B cell (primary cell): ENCODE results near the gene DPYSL4. TPM values are rescaled to one million over a fixed set of nuclear protein-coding genes. Genes with fewer than 3 reads are reported as not detected.

Experiments
- ATAC-seq: fragments of 200-7000 bp; cut with Tn5 transposase; one replicate; pipeline ENCODE4 v1.10.0; 2021; ENCODE audit warnings: low read depth, mild to moderate bottlenecking, moderate number of reproducible peaks, moderate library complexity
- CTCF ChIA-PET: fragments of 350-600 bp; sonication (Branson Sonifier 250); formaldehyde crosslinking; loops from one replicate; lab custom pipeline; 2021; ENCODE audit warnings: antibody characterized with exemption, inconsistent platforms; lab: Charles Lee
- POLR2A ChIA-PET: fragments of 350-600 bp; sonication (Branson Sonifier 250); formaldehyde crosslinking; loops from one replicate; lab custom pipeline; 2021; ENCODE audit warnings: antibody characterized with exemption; lab: Charles Lee
- DNase-seq: peaks from one replicate; pipeline ENCODE4 v3.0.0; 2013
- H2AFZ ChIP-seq: 2 replicates; pipeline ENCODE4 v1.6.1; 2012; ENCODE audit warnings: mild to moderate bottlenecking, low read depth, low read length; ENCODE audit not compliant: insufficient read depth, poor library complexity, severe bottlenecking
- H3K27ac ChIP-seq, 2 donors: 1 replicate in 1 of 2; 2 replicates in 1 of 2; pipeline ENCODE4 v1.5.1; 2012 to 2013; ENCODE audit warnings: low read length in 2 of 2, mild to moderate bottlenecking in 2 of 2, moderate library complexity in 1 of 2
- H3K27me3 ChIP-seq, 4 experiments: fragments of 200-600 bp in 1 of 4; sonication (generic) in 1 of 4; replicated peaks in 1 of 4; 1 replicate in 2 of 4; 2 replicates in 2 of 4; pipeline versions ENCODE4 v1.6.1 to v1.7.0; 2013 to 2016; ENCODE audit warnings: low read length in 3 of 4, mild to moderate bottlenecking in 2 of 4, mixed read lengths in 1 of 4, moderate library complexity in 1 of 4; ENCODE audit not compliant: insufficient read depth in 4 of 4, control insufficient read depth in 3 of 4; ENCODE audit errors: control extremely low read depth in 1 of 4
- H3K36me3 ChIP-seq, 2 experiments: replicated peaks in 1 of 2; 1 replicate in 1 of 2; 2 replicates in 1 of 2; pipeline versions ENCODE4 v1.6.1 to v1.7.1; 2013; ENCODE audit warnings: low read length in 1 of 2; ENCODE audit not compliant: insufficient read depth in 2 of 2, control insufficient read depth in 1 of 2; ENCODE audit errors: control extremely low read depth in 1 of 2, extremely low read depth in 1 of 2
- H3K4me1 ChIP-seq, 2 donors: fragments of 200-600 bp in 1 of 2; sonication (generic) in 1 of 2; 1 replicate in 1 of 2; 2 replicates in 1 of 2; pipeline versions ENCODE4 v1.5.1 to v1.6.1; 2013 to 2017; ENCODE audit warnings: low read length in 2 of 2; ENCODE audit not compliant: control insufficient read depth in 2 of 2, insufficient read depth in 2 of 2
- H3K4me2 ChIP-seq: replicated peaks from 2 replicates; pipeline ENCODE3; 2012; ENCODE audit warnings: mild to moderate bottlenecking, low read depth, low read length; ENCODE audit not compliant: poor library complexity, severe bottlenecking
- H3K4me3 ChIP-seq, 5 experiments: fragments of 200-600 bp in 1 of 5; sonication (generic) in 1 of 5; 1 replicate in 3 of 5; 2 replicates in 2 of 5; pipeline versions ENCODE4 v1.5.1 to v1.7.0; 2011 to 2016; ENCODE audit warnings: low read length in 4 of 5, mild to moderate bottlenecking in 4 of 5, low read depth in 2 of 5, control low read depth in 1 of 5, moderate library complexity in 1 of 5; ENCODE audit not compliant: insufficient read depth in 1 of 5; ENCODE audit errors: control extremely low read depth in 1 of 5, extremely low read depth in 1 of 5
- H3K79me2 ChIP-seq: fragments of 200-600 bp; sonication (generic); one replicate; pipeline ENCODE4 v1.6.0; 2016; ENCODE audit warnings: low read length; ENCODE audit not compliant: control insufficient read depth, insufficient read depth
- H3K9ac ChIP-seq: fragments of 200-600 bp; sonication (generic); 2 replicates; pipeline ENCODE4 v1.6.1; 2017; ENCODE audit warnings: mild to moderate bottlenecking, low read length, moderate library complexity
- H3K9me3 ChIP-seq, 3 donors: one replicate each; pipeline versions ENCODE4 v1.6.1 to v1.7.1; 2013; ENCODE audit warnings: low read length in 2 of 3; ENCODE audit not compliant: control insufficient read depth in 2 of 3, insufficient read depth in 1 of 3; ENCODE audit errors: control extremely low read depth in 1 of 3
- H4K20me1 ChIP-seq: 2 replicates; pipeline ENCODE4 v1.6.0; 2012; ENCODE audit warnings: mild to moderate bottlenecking, low read length; ENCODE audit not compliant: insufficient read depth, control insufficient read depth, poor library complexity, severe bottlenecking
- H3K27ac Mint-ChIP-seq: one replicate; pipeline ENCODE4 v1.8.0; 2021; ENCODE audit warnings: mixed read lengths
- H3K27me3 Mint-ChIP-seq: one replicate; pipeline ENCODE4 v1.8.0; 2021; ENCODE audit warnings: mixed read lengths
- H3K4me1 Mint-ChIP-seq: one replicate; pipeline ENCODE4 v1.8.0; 2021; ENCODE audit warnings: mixed read lengths
- H3K4me3 Mint-ChIP-seq: one replicate; pipeline ENCODE4 v1.8.0; 2021; ENCODE audit warnings: mixed read lengths
- H3K9me3 Mint-ChIP-seq: one replicate; pipeline ENCODE4 v1.8.0; 2022; ENCODE audit warnings: mixed read lengths; ENCODE audit not compliant: insufficient read depth
- CTCF ChIP-seq: fragments of 200-600 bp; IDR thresholded peaks from one replicate; pipeline ENCODE4 v1.8.0; 2022; ENCODE audit warnings: antibody characterized with exemption, mild to moderate bottlenecking
- EZH2 ChIP-seq: IDR thresholded peaks from 2 replicates; pipeline ENCODE4 v1.6.1; 2012; ENCODE audit warnings: borderline replicate concordance, low read depth, mild to moderate bottlenecking, moderate library complexity, low read length; ENCODE audit not compliant: insufficient read depth, poor library complexity, severe bottlenecking
- WGBS: methylation state at CpG from one replicate; pipeline ENCODE4 v1.1.5; 2013; ENCODE audit warnings: missing lambda C conversion rate; ENCODE audit not compliant: insufficient coverage; 5-methylcytosine and 5-hydroxymethylcytosine counted together
- intact Hi-C: fragments of 100-400 bp; cut with micrococcal nuclease; formaldehyde crosslinking; loops from one replicate; pipeline ENCODE4 v1.10.0; 2022
- polyA plus RNA-seq: library from polyadenylated mRNA; depleted of rRNA; stranded (reverse); fragments of >200 nt; gene quantifications from 2 replicates; pipeline ENCODE4 v1.2.3, GENCODE V29; 2012
- total RNA-seq, 2 donors: library from RNA; stranded (reverse); fragments of 120-200 nt in 1 of 2; gene quantifications; 1 replicate in 1 of 2; 2 replicates in 1 of 2; pipeline versions ENCODE4 v1.2.3 to v1.2.4, GENCODE V29; 2013 to 2022

Gene DPYSL4
- total and polyA plus RNA-seq, 2 donors (not counting 1 experiment from before 2014, with no cell fraction given), result 0.03 to 0.22 TPM

DNA sequence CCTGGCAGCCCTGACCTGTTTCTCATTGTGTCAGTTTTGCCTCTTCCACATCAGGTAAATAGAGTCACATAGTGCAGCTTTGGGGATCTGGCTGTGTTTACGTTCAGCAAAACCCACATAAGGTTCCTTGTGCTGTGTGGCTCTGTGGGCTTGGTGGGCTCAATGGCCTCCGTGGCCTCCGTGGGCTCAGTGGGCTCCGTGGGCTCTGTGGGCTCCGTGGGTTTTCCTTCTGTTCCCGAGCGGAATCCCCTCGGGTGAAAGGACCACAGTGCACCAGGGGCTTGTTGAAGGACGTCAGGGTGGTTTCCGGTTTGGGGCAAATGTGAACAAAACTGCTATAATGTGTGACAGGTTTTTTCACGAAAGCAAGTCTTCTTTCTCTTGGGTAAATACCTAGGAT is 12.5 kb upstream of the DPYSL4 start:
- 89% methylated on average over 10 of the region's 11 CpGs for WGBS
- Histone ChIP-seq H3K4me2 (no peak overlapping the region), H3K4me1 (peaks cover 11 to 16% of the 10 kb centered on the region in 2 donors), H3K9ac (no peak overlapping the region), H3K4me3 (no peak overlapping the region), H3K79me2 (no peaks in the 10 kb centered on the region), H3K36me3 (no peaks in the 10 kb centered on the region), H3K9me3 (peaks cover 0 to 5% (median 0%) of the 10 kb centered on the region in 3 donors), H3K27me3 (peaks cover 0 to 33% (median 19%) of the 10 kb centered on the region in 4 experiments), H4K20me1 (no peaks in the 10 kb centered on the region), H2AFZ (no peak overlapping the region), H3K27ac (no peak overlapping the region)
- Mint-ChIP-seq H3K27me3 (peaks cover 26% of the 10 kb centered on the region), H3K9me3 (no peaks in the 10 kb centered on the region), H3K4me3 (no peak overlapping the region), H3K27ac (no peak overlapping the region), H3K4me1 (peaks cover 6% of the 10 kb centered on the region)
- no peak for ATAC-seq
- ChIA-PET CTCF (no interaction called here), POLR2A (no interaction called here)
- intact Hi-C loops, result no loop called here
- TF ChIP-seq EZH2 (no peak), CTCF (no peak)
- DNase-seq, result no peak

- Mint-ChIP-seq H3K27ac (no peak overlapping the region), H3K9me3 (no peaks in the 10 kb centered on the region)
- WGBS, result 47% methylated on average over 6 of the region's 6 CpGs
Measured at GRCh38 chr10:132175408-132175807, 11.3 kb upstream of the DPYSL4 start.

More at GRCh38 chr10:132175408-132175807, 11.3 kb upstream of the DPYSL4 start:
- peaks cover 0 to 42% (median 19%) of the 10 kb centered on the region in 4 experiments for H3K27me3 ChIP-seq
- no peaks in the 10 kb centered on the region for H3K36me3 ChIP-seq
- Mint-ChIP-seq H3K4me1 (peaks cover 6% of the 10 kb centered on the region), H3K4me3 (no peak overlapping the region), H3K27me3 (peaks cover 28% of the 10 kb centered on the region)
- H4K20me1 ChIP-seq, result no peaks in the 10 kb centered on the region
- no peak overlapping the region for H3K27ac ChIP-seq
- no peak overlapping the region for H2AFZ ChIP-seq
- H3K9me3 ChIP-seq, result peaks cover 0 to 8% (median 0%) of the 10 kb centered on the region in 3 donors
- H3K4me3 ChIP-seq, result no peak overlapping the region
- ATAC-seq (no peak), DNase-seq (no peak)
- H3K79me2 ChIP-seq, result no peaks in the 10 kb centered on the region
- intact Hi-C loops, result no loop called here
- peaks cover 11 to 16% of the 10 kb centered on the region in 2 donors for H3K4me1 ChIP-seq
- H3K9ac ChIP-seq, result no peak overlapping the region
- ChIA-PET CTCF (no interaction called here), POLR2A (no interaction called here)
- TF ChIP-seq EZH2 (no peak), CTCF (no peak)
- H3K4me2 ChIP-seq, result no peak overlapping the region
